Neural cell (in vitro differentiated cells): Measurements from ENCODE around the gene MPC2.

Experiments used
- EZH2 ChIP-seq: fragments of 200-600, 300-800 bp; shearing (Covaris generic), sonication (generic); IDR thresholded peaks from 2 replicates; pipeline ENCODE4 v1.6.1; 2014; ENCODE audit warnings: antibody characterized with exemption, low read length, borderline replicate concordance, mild to moderate bottlenecking; ENCODE audit not compliant: insufficient read depth, poor library complexity, severe bottlenecking
- MXI1 ChIP-seq: fragments of 450-650 bp; conservative IDR thresholded peaks from 2 replicates; pipeline ENCODE4 v1.6.1; 2014; ENCODE audit warnings: antibody characterized with exemption, mild to moderate bottlenecking; ENCODE audit not compliant: poor library complexity, severe bottlenecking
- POLR2AphosphoS5 ChIP-seq: IDR thresholded peaks from 2 replicates; pipeline ENCODE4 v1.6.1; 2012
- RAD21 ChIP-seq: fragments of 450-650 bp; conservative IDR thresholded peaks from 2 replicates; pipeline ENCODE4 v1.6.1; 2014; ENCODE audit warnings: antibody characterized with exemption, mild to moderate bottlenecking, moderate library complexity
- SMC3 ChIP-seq: fragments of 450-650 bp; conservative IDR thresholded peaks from 2 replicates; pipeline ENCODE4 v1.6.1; 2014; ENCODE audit warnings: antibody characterized with exemption, mild to moderate bottlenecking, moderate library complexity; ENCODE audit not compliant: poor library complexity
- TAF1 ChIP-seq: IDR thresholded peaks from 2 replicates; pipeline ENCODE4 v1.6.1; 2012; ENCODE audit warnings: low read depth
- TF ChIP-seq, protein P1 (sequence below): fragments of 450-650 bp; IDR thresholded peaks from 2 replicates; pipeline ENCODE4 v1.5.1; 2014; ENCODE audit warnings: antibody characterized with exemption, mild to moderate bottlenecking, moderate library complexity; ENCODE audit not compliant: poor library complexity, severe bottlenecking

DNA sequence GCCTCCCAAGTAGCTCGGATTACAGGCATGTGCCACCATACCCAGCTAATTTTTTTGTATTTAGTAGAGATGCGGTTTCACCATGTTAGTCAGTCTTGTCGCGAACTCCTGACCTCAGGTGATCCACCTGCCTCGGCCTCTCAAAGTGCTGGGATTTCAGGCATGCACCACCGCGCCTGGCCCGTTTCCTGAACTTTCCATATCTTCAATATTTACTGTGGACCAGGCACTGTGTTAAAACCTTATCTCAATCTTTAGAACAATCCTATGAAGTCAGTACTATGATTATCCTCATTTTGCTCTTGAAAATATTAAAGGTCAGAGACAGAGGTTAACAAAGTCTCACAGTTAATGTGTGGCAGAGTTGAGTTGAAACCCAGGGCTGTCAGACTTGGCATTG is 21.3 kb downstream of the MPC2 start:
- TF ChIP-seq, protein P1, sequence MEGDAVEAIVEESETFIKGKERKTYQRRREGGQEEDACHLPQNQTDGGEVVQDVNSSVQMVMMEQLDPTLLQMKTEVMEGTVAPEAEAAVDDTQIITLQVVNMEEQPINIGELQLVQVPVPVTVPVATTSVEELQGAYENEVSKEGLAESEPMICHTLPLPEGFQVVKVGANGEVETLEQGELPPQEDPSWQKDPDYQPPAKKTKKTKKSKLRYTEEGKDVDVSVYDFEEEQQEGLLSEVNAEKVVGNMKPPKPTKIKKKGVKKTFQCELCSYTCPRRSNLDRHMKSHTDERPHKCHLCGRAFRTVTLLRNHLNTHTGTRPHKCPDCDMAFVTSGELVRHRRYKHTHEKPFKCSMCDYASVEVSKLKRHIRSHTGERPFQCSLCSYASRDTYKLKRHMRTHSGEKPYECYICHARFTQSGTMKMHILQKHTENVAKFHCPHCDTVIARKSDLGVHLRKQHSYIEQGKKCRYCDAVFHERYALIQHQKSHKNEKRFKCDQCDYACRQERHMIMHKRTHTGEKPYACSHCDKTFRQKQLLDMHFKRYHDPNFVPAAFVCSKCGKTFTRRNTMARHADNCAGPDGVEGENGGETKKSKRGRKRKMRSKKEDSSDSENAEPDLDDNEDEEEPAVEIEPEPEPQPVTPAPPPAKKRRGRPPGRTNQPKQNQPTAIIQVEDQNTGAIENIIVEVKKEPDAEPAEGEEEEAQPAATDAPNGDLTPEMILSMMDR = no peak
- no peak for TF ChIP-seq SMC3
- no peak for TF ChIP-seq MXI1
- TF ChIP-seq TAF1 = no peak
- no peak for TF ChIP-seq EZH2
- TF ChIP-seq POLR2AphosphoS5 = no peak
- TF ChIP-seq RAD21 = no peak
